GM12873 (cell line): ENCODE data around the gene LRRC14B.

Source experiments
- TF ChIP-seq, protein P1 (sequence below): IDR thresholded peaks from 2 replicates; pipeline ENCODE4 v1.5.1; 2012; ENCODE audit warnings: low read depth, mild to moderate bottlenecking, moderate library complexity, low read length, control low read depth; ENCODE audit not compliant: insufficient read depth; ENCODE audit errors: missing control alignments

The LRRC14B gene

DNA sequence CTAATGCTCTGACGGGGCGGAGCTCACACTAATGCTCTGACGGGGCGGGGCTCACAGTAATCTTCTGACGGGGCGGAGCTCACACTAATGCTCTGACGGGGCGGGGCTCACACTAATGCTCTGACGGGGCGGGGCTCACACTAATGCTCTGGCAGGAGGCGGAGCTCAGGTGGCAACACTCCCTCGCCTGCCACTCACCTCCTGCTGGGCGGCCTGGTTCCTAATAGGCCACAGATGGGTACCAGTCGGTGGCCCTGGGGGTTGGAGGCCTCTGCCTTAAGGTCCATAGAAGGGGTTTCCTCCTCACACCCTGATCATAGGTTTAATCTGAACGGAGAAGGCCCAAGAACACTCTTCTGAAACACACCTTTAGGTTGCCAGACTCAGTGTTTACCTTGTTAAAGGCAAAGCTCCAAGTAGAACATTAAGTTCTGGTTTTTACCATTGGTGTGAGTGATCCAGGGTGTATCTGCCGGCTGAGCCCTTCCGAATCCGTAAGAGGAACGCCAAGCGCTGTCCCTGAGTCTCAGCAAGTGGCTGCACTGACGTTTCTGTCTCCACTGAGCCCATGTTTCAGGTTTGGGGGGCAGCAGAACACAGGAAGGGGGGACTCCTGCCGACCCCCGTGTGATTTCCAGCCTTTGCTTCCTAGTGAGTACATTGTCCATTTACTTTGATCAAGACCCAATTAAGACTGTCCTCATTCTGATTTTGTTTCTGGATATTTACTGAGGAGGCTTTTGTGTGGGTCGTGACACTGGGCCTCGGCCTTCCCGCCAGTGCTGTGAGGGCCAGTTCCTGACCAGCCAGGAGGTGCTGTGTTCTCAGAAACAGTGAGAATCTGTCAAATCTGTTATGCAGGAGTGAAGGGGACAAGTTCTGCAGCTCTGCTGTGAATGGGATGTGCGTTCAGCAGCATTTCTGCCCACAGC is 24.6 kb upstream of the LRRC14B start:
- TF ChIP-seq, protein P1, sequence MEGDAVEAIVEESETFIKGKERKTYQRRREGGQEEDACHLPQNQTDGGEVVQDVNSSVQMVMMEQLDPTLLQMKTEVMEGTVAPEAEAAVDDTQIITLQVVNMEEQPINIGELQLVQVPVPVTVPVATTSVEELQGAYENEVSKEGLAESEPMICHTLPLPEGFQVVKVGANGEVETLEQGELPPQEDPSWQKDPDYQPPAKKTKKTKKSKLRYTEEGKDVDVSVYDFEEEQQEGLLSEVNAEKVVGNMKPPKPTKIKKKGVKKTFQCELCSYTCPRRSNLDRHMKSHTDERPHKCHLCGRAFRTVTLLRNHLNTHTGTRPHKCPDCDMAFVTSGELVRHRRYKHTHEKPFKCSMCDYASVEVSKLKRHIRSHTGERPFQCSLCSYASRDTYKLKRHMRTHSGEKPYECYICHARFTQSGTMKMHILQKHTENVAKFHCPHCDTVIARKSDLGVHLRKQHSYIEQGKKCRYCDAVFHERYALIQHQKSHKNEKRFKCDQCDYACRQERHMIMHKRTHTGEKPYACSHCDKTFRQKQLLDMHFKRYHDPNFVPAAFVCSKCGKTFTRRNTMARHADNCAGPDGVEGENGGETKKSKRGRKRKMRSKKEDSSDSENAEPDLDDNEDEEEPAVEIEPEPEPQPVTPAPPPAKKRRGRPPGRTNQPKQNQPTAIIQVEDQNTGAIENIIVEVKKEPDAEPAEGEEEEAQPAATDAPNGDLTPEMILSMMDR, result no peak

DNA sequence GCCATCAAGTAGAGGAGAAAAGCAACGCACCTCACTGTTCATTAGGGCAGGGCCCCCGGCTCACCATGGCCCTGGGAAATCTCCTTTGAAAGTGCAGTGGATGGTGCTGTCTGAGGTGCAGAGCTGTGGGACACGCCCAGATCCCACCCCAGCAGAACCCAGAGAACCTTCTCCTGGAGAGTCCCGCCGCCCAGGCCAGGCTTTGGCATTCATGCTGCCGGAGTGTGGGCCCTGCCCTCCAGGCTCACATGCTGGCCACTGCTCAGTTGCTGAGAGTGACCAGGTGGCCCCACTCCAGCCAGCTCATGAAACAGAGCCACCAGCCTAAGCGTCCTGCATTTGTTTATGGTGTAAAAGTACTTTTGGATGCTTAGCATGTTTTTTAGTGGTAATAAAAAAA is 23.8 kb upstream of the LRRC14B start:
- TF ChIP-seq, protein P1, result no peak

DNA sequence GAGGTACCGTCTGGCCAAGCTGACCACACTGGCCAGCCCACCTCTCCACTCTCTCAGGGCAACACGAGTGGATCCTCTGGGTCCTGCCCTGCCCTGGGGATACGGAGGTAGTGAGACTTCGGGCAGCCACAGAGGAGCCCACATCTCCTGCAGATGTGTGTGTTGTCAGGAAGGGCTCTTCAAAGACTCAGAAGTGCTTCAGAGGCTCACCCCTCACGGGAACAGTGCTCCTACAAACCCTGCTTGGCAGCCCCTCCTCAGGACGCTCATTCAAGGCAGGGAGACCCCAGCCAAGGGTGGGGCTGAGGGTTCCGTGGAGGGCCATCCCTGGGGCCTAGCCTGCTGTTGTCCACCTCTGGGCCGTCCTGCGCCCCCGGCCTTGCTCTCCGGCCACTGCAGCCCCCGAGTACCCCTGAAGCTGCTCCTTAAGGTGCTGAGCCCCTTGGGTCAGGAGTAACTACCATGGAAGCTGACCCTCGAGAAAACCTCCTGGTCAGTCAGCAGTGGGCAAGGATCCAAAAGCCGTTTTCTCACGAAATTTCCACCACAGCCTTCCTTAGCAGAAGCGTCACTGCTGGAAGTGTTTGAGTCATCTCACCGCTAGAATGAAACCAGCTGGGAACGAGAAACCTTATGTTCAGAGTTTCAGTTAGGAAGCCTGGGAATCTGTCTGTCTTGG is 23.2 kb upstream of the LRRC14B start:
- TF ChIP-seq, protein P1, result no peak

DNA sequence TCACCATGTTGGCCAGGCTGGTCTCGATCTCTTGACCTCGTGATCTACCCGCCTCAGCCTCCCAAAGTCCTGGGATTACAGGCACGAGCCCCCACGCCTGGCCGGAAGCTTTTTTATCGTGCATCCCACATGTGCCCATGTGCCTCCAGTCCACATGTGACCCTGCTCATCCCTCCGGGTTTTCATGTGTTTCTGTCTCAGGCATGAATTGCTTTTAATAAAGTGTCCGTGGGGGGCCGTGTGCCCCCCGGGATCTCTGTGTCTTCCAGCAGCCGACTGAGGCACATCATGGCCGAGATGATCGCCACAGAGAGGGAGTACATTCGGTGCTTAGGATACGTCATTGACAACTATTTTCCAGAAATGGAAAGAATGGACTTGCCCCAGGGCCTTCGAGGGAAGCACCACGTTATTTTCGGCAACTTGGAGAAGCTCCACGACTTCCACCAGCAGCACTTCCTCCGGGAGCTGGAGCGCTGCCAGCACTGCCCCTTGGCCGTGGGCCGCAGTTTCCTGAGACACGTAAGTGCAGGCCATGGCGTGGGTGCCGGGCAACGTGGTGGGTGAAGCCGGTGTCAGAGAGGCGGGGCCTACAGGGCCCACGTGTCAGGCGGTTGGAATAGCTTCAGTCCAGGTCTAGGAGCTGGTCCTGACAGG is 22.1 kb upstream of the LRRC14B start:
- TF ChIP-seq, protein P1, result no peak

DNA sequence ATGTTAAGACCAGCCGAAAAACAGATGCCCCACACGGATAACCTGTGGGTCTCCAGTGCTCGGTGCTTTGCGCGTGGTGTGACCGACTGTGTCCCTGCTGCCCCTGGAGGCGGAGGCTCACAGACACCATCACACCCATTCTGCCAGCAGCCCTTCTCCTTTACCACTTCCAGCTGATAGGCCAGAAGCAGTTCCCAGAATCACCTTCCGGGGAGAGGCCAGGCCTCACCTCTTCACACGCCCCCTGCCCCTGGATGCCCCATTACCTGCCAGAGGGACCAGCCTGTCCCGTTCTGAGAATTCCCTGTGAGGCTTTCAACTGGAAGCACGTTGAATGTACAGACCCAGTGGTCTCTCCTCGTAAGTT is 21.6 kb upstream of the LRRC14B start:
- TF ChIP-seq, protein P1, result no peak

DNA sequence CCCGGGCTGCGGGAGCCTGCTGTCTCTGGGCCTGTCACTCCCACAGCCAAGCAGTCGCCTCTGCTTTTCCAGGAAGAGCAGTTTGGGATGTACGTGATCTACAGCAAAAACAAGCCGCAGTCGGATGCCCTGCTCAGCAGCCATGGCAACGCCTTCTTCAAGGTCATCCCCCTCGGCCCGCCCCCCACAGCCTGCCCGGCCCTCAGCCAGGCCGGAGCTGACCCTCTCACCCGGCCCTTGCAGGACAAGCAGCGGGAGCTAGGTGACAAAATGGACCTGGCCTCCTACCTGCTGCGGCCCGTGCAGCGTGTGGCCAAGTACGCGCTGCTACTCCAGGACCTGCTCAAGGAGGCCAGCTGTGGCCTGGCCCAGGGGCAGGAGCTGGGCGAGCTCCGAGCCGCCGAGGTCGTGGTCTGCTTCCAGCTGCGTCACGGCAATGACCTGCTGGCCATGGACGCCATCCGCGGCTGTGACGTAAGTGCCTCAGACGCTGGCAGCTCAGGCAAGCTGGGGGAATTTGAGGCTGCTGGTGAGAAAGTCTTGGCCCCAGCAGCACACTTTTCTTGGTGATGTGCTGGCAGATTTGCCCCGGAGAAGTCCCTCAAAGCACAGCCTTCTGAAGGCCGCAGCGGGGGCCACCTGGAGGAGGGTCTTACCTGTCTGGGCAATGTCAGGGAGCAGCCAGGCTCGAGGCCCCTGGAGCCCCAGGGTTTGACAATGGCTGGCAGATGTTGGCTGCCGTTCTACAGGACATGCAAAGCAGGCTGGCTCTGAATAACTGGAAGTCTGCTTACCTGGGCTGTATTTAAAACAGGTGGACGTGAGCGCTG is 20.1 kb upstream of the LRRC14B start:
- TF ChIP-seq, protein P1, result no peak
